ENCODE data around the gene SND1. TPM values are rescaled to one million over a fixed set of nuclear protein-coding genes. Genes with fewer than 3 reads are reported as not detected.
A peak's percentile ranks its signal among the peaks of the same experiment; 100 is the strongest.

The SND1 gene
- total and polyA plus RNA-seq, 10 of the 15 experiments (the other 5 are each of a cell fraction or from before 2014, with no cell fraction given): 52.4 to 270 (median 146) TPM

DNA sequence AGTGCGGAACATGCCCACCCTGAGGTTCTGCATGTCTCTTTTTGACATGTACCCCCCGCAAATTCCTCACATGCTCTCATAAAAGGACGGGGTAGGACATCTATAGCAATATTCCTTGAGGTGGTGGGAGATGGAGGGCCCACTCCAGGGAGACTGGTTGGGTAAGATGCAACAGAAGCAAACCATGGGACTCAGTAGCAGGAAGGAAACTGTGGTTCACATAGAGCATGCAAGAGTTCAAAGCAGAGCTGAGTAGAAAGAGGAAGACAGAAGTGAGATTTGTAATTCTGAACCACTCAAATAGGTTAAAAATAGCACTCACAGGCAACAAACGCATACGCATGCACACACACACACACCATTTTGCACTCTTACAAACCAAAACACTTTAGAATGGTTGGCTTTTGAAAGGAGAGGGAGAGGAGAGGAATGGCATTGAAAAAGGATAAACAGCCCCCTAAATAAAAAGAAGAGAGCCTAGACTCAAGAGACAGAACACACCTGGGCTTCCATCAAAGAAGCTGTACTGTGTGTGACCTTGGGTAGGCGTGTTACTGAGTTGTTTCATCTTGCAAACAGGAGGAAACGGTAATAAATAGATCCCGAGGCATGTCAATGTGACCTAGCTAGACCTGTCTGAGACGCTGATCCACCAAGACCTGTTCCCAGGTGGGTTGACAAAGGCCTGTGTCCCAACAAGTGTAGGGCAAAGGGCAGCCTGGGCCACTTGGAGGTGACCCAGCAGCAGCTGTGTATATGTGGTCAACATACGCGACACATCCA is 456.8 kb downstream of the SND1 start (continued):
- TF ChIP-seq, protein P1, sequence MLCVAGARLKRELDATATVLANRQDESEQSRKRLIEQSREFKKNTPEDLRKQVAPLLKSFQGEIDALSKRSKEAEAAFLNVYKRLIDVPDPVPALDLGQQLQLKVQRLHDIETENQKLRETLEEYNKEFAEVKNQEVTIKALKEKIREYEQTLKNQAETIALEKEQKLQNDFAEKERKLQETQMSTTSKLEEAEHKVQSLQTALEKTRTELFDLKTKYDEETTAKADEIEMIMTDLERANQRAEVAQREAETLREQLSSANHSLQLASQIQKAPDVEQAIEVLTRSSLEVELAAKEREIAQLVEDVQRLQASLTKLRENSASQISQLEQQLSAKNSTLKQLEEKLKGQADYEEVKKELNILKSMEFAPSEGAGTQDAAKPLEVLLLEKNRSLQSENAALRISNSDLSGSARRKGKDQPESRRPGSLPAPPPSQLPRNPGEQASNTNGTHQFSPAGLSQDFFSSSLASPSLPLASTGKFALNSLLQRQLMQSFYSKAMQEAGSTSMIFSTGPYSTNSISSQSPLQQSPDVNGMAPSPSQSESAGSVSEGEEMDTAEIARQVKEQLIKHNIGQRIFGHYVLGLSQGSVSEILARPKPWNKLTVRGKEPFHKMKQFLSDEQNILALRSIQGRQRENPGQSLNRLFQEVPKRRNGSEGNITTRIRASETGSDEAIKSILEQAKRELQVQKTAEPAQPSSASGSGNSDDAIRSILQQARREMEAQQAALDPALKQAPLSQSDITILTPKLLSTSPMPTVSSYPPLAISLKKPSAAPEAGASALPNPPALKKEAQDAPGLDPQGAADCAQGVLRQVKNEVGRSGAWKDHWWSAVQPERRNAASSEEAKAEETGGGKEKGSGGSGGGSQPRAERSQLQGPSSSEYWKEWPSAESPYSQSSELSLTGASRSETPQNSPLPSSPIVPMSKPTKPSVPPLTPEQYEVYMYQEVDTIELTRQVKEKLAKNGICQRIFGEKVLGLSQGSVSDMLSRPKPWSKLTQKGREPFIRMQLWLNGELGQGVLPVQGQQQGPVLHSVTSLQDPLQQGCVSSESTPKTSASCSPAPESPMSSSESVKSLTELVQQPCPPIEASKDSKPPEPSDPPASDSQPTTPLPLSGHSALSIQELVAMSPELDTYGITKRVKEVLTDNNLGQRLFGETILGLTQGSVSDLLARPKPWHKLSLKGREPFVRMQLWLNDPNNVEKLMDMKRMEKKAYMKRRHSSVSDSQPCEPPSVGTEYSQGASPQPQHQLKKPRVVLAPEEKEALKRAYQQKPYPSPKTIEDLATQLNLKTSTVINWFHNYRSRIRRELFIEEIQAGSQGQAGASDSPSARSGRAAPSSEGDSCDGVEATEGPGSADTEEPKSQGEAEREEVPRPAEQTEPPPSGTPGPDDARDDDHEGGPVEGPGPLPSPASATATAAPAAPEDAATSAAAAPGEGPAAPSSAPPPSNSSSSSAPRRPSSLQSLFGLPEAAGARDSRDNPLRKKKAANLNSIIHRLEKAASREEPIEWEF (IDR thresholded peaks at IDR 0.05; ENCODE audit: insufficient replicate concordance, low read depth, low read length): no peak
- TF ChIP-seq MXI1 (IDR thresholded peaks at IDR 0.05; ENCODE audit: low read depth, low read length): no peak; the same call in 1 of the 2 replicates
- peak; percentile 32; the same call in 1 of the 2 replicates for TF ChIP-seq DPF2 (IDR thresholded peaks at IDR 0.05)
- TF ChIP-seq, protein P2, sequence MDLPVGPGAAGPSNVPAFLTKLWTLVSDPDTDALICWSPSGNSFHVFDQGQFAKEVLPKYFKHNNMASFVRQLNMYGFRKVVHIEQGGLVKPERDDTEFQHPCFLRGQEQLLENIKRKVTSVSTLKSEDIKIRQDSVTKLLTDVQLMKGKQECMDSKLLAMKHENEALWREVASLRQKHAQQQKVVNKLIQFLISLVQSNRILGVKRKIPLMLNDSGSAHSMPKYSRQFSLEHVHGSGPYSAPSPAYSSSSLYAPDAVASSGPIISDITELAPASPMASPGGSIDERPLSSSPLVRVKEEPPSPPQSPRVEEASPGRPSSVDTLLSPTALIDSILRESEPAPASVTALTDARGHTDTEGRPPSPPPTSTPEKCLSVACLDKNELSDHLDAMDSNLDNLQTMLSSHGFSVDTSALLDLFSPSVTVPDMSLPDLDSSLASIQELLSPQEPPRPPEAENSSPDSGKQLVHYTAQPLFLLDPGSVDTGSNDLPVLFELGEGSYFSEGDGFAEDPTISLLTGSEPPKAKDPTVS (IDR thresholded peaks at IDR 0.05; ENCODE audit: low read depth, low read length): no peak
- no peak for TF ChIP-seq MYC (IDR thresholded peaks at IDR 0.05; ENCODE audit: insufficient read depth, insufficient read length, insufficient replicate concordance, low read length, severe bottlenecking)
- no peak for TF ChIP-seq NR2C2 (IDR thresholded peaks at IDR 0.05; ENCODE audit: borderline replicate concordance, control insufficient read depth, insufficient read length, low read depth)
- TF ChIP-seq RUNX3 (IDR thresholded peaks at IDR 0.05; ENCODE audit: low read length): peak; percentile 96
- no peak for TF ChIP-seq HDAC2 (IDR thresholded peaks at IDR 0.05)
- TF ChIP-seq STAT3 (IDR thresholded peaks at IDR 0.05; ENCODE audit: low read depth, low read length): no peak
- no peak for TF ChIP-seq KDM1A (IDR thresholded peaks at IDR 0.05; ENCODE audit: borderline replicate concordance)
- TF ChIP-seq, protein P3, sequence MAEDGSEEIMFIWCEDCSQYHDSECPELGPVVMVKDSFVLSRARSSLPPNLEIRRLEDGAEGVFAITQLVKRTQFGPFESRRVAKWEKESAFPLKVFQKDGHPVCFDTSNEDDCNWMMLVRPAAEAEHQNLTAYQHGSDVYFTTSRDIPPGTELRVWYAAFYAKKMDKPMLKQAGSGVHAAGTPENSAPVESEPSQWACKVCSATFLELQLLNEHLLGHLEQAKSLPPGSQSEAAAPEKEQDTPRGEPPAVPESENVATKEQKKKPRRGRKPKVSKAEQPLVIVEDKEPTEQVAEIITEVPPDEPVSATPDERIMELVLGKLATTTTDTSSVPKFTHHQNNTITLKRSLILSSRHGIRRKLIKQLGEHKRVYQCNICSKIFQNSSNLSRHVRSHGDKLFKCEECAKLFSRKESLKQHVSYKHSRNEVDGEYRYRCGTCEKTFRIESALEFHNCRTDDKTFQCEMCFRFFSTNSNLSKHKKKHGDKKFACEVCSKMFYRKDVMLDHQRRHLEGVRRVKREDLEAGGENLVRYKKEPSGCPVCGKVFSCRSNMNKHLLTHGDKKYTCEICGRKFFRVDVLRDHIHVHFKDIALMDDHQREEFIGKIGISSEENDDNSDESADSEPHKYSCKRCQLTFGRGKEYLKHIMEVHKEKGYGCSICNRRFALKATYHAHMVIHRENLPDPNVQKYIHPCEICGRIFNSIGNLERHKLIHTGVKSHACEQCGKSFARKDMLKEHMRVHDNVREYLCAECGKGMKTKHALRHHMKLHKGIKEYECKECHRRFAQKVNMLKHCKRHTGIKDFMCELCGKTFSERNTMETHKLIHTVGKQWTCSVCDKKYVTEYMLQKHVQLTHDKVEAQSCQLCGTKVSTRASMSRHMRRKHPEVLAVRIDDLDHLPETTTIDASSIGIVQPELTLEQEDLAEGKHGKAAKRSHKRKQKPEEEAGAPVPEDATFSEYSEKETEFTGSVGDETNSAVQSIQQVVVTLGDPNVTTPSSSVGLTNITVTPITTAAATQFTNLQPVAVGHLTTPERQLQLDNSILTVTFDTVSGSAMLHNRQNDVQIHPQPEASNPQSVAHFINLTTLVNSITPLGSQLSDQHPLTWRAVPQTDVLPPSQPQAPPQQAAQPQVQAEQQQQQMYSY (CRISPR knock-in tag; IDR thresholded peaks at IDR 0.05): no peak
- TF ChIP-seq, protein P4, sequence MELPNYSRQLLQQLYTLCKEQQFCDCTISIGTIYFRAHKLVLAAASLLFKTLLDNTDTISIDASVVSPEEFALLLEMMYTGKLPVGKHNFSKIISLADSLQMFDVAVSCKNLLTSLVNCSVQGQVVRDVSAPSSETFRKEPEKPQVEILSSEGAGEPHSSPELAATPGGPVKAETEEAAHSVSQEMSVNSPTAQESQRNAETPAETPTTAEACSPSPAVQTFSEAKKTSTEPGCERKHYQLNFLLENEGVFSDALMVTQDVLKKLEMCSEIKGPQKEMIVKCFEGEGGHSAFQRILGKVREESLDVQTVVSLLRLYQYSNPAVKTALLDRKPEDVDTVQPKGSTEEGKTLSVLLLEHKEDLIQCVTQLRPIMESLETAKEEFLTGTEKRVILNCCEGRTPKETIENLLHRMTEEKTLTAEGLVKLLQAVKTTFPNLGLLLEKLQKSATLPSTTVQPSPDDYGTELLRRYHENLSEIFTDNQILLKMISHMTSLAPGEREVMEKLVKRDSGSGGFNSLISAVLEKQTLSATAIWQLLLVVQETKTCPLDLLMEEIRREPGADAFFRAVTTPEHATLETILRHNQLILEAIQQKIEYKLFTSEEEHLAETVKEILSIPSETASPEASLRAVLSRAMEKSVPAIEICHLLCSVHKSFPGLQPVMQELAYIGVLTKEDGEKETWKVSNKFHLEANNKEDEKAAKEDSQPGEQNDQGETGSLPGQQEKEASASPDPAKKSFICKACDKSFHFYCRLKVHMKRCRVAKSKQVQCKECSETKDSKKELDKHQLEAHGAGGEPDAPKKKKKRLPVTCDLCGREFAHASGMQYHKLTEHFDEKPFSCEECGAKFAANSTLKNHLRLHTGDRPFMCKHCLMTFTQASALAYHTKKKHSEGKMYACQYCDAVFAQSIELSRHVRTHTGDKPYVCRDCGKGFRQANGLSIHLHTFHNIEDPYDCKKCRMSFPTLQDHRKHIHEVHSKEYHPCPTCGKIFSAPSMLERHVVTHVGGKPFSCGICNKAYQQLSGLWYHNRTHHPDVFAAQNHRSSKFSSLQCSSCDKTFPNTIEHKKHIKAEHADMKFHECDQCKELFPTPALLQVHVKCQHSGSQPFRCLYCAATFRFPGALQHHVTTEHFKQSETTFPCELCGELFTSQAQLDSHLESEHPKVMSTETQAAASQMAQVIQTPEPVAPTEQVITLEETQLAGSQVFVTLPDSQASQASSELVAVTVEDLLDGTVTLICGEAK (IDR thresholded peaks at IDR 0.05; ENCODE audit: borderline replicate concordance): no peak
- TF ChIP-seq EGR1 (IDR thresholded peaks at IDR 0.05; ENCODE audit: borderline replicate concordance in 1 of 2, low read depth in 2 of 2, low read length in 2 of 2): peak in 1 of 2 experiments; percentile 64; a peak in 2 of 3 replicates

Measured in GM12878 (cell line).